Renal pelvis (tissue), 4 donors: ENCODE measurements around the gene ITPR2. TPM values are rescaled to one million over a fixed set of nuclear protein-coding genes. Genes with fewer than 3 reads are reported as not detected.
"Not testable (repeated sequence)": the region's sequence is repeated elsewhere in the genome, so short reads cannot be mapped to it uniquely, and the experiment has no call there.

Experiments
- DNase-seq: peaks from one replicate; pipeline ENCODE4 v3.0.0-alpha.2; 2013
- polyA plus RNA-seq, 3 donors: library from polyadenylated mRNA; unstranded; fragments of 120-200 nt; gene quantifications; one replicate each; pipeline ENCODE4 v1.2.1, GENCODE V29; 2013; ENCODE audit not compliant: insufficient read length in 3 of 3

The ITPR2 gene
- polyA plus RNA-seq, 3 donors: 13.7 to 18.0 (median 14.3) TPM

DNA sequence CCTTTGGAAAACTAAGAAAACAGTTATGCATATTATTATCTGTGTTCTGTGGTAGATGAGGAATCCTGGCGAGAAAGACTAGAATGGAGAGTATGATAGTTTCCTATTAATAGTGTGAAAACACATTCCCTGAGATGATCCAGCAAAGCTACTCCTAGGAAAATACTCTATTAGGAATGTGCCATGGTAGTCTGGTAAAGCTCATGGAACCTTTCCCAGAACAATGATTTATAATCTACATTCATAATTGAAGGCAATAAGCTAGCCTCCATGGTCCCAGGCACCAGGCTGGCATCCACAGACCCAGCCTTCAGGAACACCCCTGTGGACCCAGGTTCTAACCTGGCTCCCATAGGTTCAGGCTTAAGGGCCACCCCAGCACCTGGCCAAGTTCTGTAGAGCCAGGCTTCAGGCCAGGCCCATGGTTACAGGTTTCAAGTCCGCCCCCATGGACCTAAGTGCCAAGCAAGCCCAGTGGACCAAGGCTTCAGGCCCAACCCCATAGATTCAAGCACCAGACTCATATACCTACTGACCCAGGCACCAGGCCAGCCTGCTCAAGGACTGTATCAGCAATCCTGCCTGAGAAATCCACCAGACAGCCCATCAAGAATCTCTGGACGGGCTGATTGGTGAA is 72.2 kb downstream of the ITPR2 start:
- DNase-seq: no peak

DNA sequence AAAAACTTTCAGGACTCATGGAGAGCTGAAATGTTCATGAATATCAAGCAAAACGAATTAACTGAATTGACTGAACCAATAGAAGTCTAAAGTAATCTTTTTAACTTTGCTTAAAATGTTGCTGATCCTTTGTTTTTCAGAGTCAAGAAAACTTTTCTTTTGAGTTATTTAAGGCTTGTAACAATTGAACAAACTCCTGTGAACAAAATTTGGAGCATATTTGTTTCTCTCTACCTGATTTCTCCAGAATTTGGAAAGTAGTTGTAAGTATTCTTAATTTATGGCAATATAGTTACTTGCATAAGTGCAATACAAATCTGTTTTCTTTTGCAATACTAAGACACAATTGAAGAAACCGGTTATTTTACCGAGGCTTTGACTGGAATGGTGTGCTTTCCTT is 77.6 kb downstream of the ITPR2 start:
- DNase-seq: not testable (repeated sequence)

DNA sequence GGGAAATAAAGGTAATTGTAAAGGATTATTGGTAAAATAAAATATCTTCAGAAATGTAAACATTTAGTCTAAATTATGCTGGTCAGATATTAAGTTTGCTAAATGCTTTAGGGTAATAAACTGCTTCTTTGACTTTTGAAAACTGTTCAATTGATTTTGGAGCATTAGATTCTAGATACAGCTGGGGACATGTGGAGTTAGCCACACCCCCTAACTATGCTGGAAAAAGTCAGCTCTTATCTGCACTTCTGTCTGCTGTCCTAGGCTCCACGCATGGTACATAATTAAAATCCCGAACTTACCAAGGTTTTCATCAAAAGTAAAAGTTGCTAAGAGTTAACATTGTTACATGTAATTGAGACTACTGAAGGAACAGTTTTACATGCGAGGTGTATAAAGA is 78.8 kb downstream of the ITPR2 start:
- DNase-seq: no peak

- DNase-seq: no peak
Measured at GRCh38 chr12:26751179-26751578, 81.8 kb downstream of the ITPR2 start.

GRCh38 chr12:26750531-26751175 is 82.3 kb downstream of the ITPR2 start:
- no peak for DNase-seq

GRCh38 chr12:26749781-26750180 is 83.2 kb downstream of the ITPR2 start:
- no peak for DNase-seq

GRCh38 chr12:26748741-26749431 is 84.1 kb downstream of the ITPR2 start:
- no peak for DNase-seq

- no peak for DNase-seq
Measured at GRCh38 chr12:26748412-26748740, 84.6 kb downstream of the ITPR2 start.

DNA sequence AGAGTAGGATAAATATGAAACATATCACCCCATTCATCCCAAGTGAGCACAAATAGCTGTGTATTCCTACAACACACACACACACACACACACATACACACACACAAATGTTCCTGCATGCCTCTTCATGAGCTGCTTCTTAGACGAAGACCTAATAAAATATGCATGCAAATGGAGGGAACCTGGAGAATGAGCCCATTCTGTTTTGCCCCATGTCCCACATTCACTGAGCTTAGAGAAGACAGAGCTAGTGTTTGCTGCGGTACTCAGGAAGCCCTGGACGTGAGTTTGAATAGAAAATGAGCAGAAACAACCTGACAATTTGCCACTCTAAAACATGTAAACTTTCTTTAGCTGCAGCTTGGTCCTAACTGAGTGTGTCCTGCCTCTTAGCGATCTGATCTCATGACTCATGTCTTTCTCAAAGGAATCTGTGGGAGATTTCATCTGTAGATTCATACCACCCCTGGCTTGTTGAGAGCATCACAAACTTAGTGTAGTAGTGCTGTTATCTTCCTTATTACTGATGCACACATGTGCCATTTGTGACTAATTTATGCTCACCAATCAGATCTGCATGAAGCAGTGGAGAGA is 86.8 kb downstream of the ITPR2 start:
- DNase-seq: no peak

DNA sequence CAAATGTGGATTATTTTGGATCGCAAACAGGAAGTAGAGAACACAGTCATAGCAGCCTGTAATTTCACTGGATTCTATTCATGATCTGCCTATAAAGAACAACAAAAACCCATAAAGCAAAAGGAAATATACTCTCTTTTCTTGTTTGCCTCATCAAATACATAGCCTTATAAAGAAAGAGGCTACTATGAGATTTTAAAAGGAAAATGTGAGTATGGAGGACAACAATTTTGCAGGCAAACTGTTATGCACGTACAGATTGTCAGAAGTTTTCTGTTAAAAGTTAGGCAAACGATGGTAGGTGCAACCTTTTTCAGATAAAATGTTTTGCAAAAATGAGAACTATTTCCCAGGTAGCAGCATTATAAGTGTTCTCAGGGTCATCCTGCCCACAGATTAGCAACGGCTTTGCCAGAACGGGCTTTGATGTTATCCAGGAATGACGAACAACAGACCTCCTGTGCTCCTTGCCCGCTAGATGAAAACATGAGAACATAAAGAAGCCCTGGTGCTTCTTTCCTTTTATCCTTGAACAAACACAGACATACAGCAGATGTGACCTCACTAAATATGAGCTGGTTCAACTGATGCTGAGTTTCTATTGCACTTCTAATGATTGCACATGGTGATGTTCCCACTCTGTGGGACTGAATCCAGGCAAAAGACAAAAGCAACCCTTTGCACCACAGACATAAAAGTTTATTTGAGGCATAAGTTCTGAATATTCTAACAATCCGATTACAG is 88.1 kb downstream of the ITPR2 start:
- DNase-seq: no peak

DNA sequence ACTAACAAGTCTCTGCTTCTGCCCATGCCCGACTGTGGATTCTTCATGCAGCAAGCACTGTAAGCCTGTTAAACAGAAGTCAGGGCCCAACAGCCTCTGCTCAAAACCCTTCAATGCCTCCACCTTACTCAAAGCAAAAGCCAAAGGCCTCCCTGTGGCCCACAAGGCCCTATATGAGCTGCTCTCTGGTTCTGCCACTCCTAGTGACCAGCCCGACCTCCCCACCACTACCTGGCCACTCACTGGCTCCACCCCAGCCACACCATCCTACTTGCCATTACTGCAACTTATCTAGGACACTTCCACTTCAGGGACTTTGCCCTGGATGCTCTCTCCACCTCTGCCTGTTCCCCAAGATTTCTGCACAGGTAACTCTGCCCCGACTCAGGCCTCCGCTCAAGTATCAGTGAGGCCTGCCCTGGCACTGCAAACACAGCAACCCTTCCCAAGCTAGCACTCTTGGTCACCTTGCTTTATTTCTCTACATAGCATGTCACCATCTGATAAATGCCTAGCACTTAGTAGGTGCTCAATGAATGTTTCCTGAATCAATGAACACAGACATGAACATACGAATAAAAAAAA is 88.9 kb downstream of the ITPR2 start:
- no peak for DNase-seq

- DNase-seq: no peak
Measured at GRCh38 chr12:26741584-26742227, 91.3 kb downstream of the ITPR2 start.

GRCh38 chr12:26740991-26741390 is 92.0 kb downstream of the ITPR2 start:
- no peak for DNase-seq

- no peak for DNase-seq
Measured at GRCh38 chr12:26740348-26740747, 92.6 kb downstream of the ITPR2 start.

- DNase-seq: no peak
Measured at GRCh38 chr12:26737487-26738030, 95.4 kb downstream of the ITPR2 start.

GRCh38 chr12:26736563-26737486 is 96.2 kb downstream of the ITPR2 start:
- DNase-seq: no peak

GRCh38 chr12:26735249-26735639 is 97.8 kb downstream of the ITPR2 start:
- no peak for DNase-seq

GRCh38 chr12:26734510-26735248 is 98.3 kb downstream of the ITPR2 start:
- no peak for DNase-seq
